ENCODE measurements around the gene AKTIP.

The AKTIP gene

GRCh38 chr16:53504665-53505064 is 1.7 kb upstream of the AKTIP start:
- TF ChIP-seq ZFX (IDR thresholded peaks at IDR 0.05) (no peak), CTCF (conservative IDR thresholded peaks at IDR 0.05) (no peak)
- H3K27ac ChIP-seq = no peak overlapping the region

GRCh38 chr16:53503991-53504663 is 1.1 kb upstream of the AKTIP start:
- peak overlapping the region; percentile 94 for H3K27ac ChIP-seq
- TF ChIP-seq CTCF (conservative IDR thresholded peaks at IDR 0.05) (no peak), ZFX (IDR thresholded peaks at IDR 0.05) (no peak)

GRCh38 chr16:53503270-53503923 is 388 bp upstream of the AKTIP start:
- H3K27ac ChIP-seq = peak overlapping the region; percentile 94
- no peak for TF ChIP-seq CTCF (conservative IDR thresholded peaks at IDR 0.05)
- peak; percentile 22; the same call in 1 of the 2 replicates for TF ChIP-seq ZFX (IDR thresholded peaks at IDR 0.05)

GRCh38 chr16:53501216-53501859 is 1.7 kb downstream of the AKTIP start:
- TF ChIP-seq CTCF (conservative IDR thresholded peaks at IDR 0.05) (no peak), ZFX (IDR thresholded peaks at IDR 0.05) (no peak)
- peak overlapping the region; percentile 94; the same call in 1 of the 2 replicates for H3K27ac ChIP-seq

GRCh38 chr16:53498984-53499383 is 4.0 kb downstream of the AKTIP start:
- no peak overlapping the region for H3K27ac ChIP-seq
- TF ChIP-seq CTCF (conservative IDR thresholded peaks at IDR 0.05) = no peak
- no peak for TF ChIP-seq ZFX (IDR thresholded peaks at IDR 0.05)

GRCh38 chr16:53495325-53495724 is 7.7 kb downstream of the AKTIP start:
- no peak overlapping the region for H3K27ac ChIP-seq
- TF ChIP-seq CTCF (conservative IDR thresholded peaks at IDR 0.05) (no peak; the same call in 1 of the 2 replicates), ZFX (IDR thresholded peaks at IDR 0.05) (no peak)

GRCh38 chr16:53494636-53495035 is 8.4 kb downstream of the AKTIP start:
- H3K27ac ChIP-seq = no peak overlapping the region
- TF ChIP-seq ZFX (IDR thresholded peaks at IDR 0.05) (no peak), CTCF (conservative IDR thresholded peaks at IDR 0.05) (no peak)

All from C4-2B (cell line).